GM12878 (cell line): ENCODE results near the gene ROBO1.

Experiments used
- BACH1 ChIP-seq: fragments of 450-650 bp; IDR thresholded peaks from 2 replicates; pipeline ENCODE4 v1.6.1; 2017; ENCODE audit warnings: mild to moderate bottlenecking, borderline replicate concordance
- CREB1 ChIP-seq: IDR thresholded peaks from 2 replicates; pipeline ENCODE4 v1.6.1; 2012; ENCODE audit warnings: low read depth, mild to moderate bottlenecking, inconsistent platforms
- E2F8 ChIP-seq: fragments of 450-650 bp; IDR thresholded peaks from 2 replicates; pipeline ENCODE4 v1.6.1; 2018; ENCODE audit warnings: mild to moderate bottlenecking, low read depth, moderate library complexity; ENCODE audit not compliant: partially characterized antibody
- STAT3 ChIP-seq: IDR thresholded peaks from 2 replicates; pipeline ENCODE4 v1.6.1; 2011; ENCODE audit warnings: low read depth, low read length, improper control_type of control experiment
- ZZZ3 ChIP-seq: IDR thresholded peaks from 2 replicates; pipeline ENCODE4 v1.6.1; 2011; ENCODE audit warnings: low read depth; ENCODE audit not compliant: control insufficient read depth, insufficient read length
- TF ChIP-seq, protein P1 (sequence below): IDR thresholded peaks from 2 replicates; pipeline ENCODE4 v1.6.1; 2012; ENCODE audit warnings: mild to moderate bottlenecking, low read depth, low read length
- TF ChIP-seq, protein P2 (sequence below), 3 experiments: IDR thresholded peaks in 2 of 3; conservative IDR thresholded peaks in 1 of 3; 2 replicates each; pipeline ENCODE4 v1.5.1; 2011; ENCODE audit warnings: low read depth in 3 of 3, low read length in 3 of 3, mild to moderate bottlenecking in 3 of 3, control low read depth in 2 of 3, moderate library complexity in 2 of 3, inconsistent platforms in 1 of 3, mixed read lengths in 1 of 3; ENCODE audit not compliant: control insufficient read depth in 2 of 3, insufficient read depth in 1 of 3; ENCODE audit errors: extremely low read depth in 1 of 3

DNA sequence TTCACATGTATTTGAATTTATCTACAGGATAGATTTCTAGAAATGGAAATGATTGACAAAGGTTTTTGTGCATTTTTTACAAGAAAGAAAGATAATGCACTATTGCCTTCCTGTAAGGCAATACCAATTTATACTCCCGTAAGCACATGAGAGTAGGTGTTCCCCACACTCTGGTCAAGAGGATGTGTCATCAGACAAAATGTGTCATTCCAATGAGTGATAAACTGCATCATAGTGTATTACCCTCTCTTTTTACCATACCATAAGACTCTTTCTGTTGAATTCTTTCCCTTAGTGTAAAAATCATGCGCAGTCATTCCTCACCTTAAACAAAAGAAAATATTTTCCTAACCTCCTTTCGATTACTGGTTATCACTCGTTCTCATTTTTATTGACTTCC is 251.0 kb downstream of the ROBO1 start:
- TF ChIP-seq, protein P1, sequence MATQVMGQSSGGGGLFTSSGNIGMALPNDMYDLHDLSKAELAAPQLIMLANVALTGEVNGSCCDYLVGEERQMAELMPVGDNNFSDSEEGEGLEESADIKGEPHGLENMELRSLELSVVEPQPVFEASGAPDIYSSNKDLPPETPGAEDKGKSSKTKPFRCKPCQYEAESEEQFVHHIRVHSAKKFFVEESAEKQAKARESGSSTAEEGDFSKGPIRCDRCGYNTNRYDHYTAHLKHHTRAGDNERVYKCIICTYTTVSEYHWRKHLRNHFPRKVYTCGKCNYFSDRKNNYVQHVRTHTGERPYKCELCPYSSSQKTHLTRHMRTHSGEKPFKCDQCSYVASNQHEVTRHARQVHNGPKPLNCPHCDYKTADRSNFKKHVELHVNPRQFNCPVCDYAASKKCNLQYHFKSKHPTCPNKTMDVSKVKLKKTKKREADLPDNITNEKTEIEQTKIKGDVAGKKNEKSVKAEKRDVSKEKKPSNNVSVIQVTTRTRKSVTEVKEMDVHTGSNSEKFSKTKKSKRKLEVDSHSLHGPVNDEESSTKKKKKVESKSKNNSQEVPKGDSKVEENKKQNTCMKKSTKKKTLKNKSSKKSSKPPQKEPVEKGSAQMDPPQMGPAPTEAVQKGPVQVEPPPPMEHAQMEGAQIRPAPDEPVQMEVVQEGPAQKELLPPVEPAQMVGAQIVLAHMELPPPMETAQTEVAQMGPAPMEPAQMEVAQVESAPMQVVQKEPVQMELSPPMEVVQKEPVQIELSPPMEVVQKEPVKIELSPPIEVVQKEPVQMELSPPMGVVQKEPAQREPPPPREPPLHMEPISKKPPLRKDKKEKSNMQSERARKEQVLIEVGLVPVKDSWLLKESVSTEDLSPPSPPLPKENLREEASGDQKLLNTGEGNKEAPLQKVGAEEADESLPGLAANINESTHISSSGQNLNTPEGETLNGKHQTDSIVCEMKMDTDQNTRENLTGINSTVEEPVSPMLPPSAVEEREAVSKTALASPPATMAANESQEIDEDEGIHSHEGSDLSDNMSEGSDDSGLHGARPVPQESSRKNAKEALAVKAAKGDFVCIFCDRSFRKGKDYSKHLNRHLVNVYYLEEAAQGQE = no peak
- TF ChIP-seq STAT3 (no peak), BACH1 (no peak), ZZZ3 (no peak), E2F8 (no peak), CREB1 (no peak)
- TF ChIP-seq, protein P2, sequence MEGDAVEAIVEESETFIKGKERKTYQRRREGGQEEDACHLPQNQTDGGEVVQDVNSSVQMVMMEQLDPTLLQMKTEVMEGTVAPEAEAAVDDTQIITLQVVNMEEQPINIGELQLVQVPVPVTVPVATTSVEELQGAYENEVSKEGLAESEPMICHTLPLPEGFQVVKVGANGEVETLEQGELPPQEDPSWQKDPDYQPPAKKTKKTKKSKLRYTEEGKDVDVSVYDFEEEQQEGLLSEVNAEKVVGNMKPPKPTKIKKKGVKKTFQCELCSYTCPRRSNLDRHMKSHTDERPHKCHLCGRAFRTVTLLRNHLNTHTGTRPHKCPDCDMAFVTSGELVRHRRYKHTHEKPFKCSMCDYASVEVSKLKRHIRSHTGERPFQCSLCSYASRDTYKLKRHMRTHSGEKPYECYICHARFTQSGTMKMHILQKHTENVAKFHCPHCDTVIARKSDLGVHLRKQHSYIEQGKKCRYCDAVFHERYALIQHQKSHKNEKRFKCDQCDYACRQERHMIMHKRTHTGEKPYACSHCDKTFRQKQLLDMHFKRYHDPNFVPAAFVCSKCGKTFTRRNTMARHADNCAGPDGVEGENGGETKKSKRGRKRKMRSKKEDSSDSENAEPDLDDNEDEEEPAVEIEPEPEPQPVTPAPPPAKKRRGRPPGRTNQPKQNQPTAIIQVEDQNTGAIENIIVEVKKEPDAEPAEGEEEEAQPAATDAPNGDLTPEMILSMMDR (IDR thresholded peaks at IDR 0.05 in 2 of 3, conservative IDR thresholded peaks at IDR 0.05 in 1 of 3; ENCODE audit: control insufficient read depth in 2 of 3, extremely low read depth in 1 of 3, insufficient read depth in 1 of 3, low read depth in 3 of 3, low read length in 3 of 3) = no peak
